Type B pancreatic cell (in vitro differentiated cells): ENCODE data around the gene TMEM156. TPM values are rescaled to one million over a fixed set of nuclear protein-coding genes. Genes with fewer than 3 reads are reported as not detected.
"Not testable (repeated sequence)": the region's sequence is repeated elsewhere in the genome, so short reads cannot be mapped to it uniquely, and the experiment has no call there.

Experiments used
- DNase-seq: peaks from one replicate; pipeline ENCODE4 v3.0.0; 2021; ENCODE audit warnings: mixed read lengths; ENCODE audit not compliant: unreplicated experiment; ENCODE audit errors: extremely low spot score
- H3K27ac Mint-ChIP-seq: 2 replicates; pipeline ENCODE4 v1.8.0; 2021; ENCODE audit warnings: mild to moderate bottlenecking, mixed read lengths
- H3K27me3 Mint-ChIP-seq: 2 replicates; pipeline ENCODE4 v1.8.0; 2021; ENCODE audit warnings: mixed read lengths
- H3K36me3 Mint-ChIP-seq: 2 replicates; pipeline ENCODE4 v1.8.0; 2021; ENCODE audit warnings: mixed read lengths
- H3K4me1 Mint-ChIP-seq: one replicate; pipeline ENCODE4 v1.8.0; 2021; ENCODE audit warnings: mixed read lengths; ENCODE audit not compliant: unreplicated experiment
- H3K4me3 Mint-ChIP-seq: 2 replicates; pipeline ENCODE4 v1.8.0; 2021; ENCODE audit warnings: mild to moderate bottlenecking, mixed read lengths
- H3K9me3 Mint-ChIP-seq: 2 replicates; pipeline ENCODE4 v1.8.0; 2021; ENCODE audit warnings: mixed read lengths
- total RNA-seq: library from RNA; stranded (reverse); gene quantifications from 2 replicates; pipeline ENCODE4 v1.2.1, GENCODE V29; 2021; ENCODE audit warnings: low replicate concordance
- TF ChIP-seq, protein P1 (sequence below): fragments of 200-600 bp; sonication (generic); conservative IDR thresholded peaks from 2 replicates; pipeline ENCODE4 v1.5.0; 2021; ENCODE audit warnings: antibody characterized with exemption, mild to moderate bottlenecking

Gene TMEM156
- total RNA-seq, 1 donor from 2014 or later: not detected

DNA sequence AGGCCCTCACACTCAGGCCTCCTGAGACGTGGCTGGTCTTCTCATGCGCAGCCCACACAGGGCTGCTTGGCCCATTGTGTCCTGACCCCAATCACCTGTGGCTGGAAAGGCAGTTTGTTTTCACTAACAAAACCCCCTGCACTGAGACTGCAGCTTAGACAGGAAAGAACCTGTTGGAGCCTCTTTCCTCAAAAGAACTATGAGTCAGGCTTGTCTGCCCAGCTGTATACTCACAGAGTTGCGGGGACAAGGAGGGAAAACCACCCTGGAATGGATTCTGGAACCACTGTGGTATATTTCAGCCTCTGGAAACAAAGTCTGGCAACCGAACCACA lies 5.2 kb upstream of the TMEM156 start:
- TF ChIP-seq, protein P1, sequence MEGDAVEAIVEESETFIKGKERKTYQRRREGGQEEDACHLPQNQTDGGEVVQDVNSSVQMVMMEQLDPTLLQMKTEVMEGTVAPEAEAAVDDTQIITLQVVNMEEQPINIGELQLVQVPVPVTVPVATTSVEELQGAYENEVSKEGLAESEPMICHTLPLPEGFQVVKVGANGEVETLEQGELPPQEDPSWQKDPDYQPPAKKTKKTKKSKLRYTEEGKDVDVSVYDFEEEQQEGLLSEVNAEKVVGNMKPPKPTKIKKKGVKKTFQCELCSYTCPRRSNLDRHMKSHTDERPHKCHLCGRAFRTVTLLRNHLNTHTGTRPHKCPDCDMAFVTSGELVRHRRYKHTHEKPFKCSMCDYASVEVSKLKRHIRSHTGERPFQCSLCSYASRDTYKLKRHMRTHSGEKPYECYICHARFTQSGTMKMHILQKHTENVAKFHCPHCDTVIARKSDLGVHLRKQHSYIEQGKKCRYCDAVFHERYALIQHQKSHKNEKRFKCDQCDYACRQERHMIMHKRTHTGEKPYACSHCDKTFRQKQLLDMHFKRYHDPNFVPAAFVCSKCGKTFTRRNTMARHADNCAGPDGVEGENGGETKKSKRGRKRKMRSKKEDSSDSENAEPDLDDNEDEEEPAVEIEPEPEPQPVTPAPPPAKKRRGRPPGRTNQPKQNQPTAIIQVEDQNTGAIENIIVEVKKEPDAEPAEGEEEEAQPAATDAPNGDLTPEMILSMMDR: no peak
- peaks cover 18% of the 10 kb centered on the region for H3K4me1 Mint-ChIP-seq
- DNase-seq: no peak
- no peaks in the 10 kb centered on the region for H3K36me3 Mint-ChIP-seq
- no peak overlapping the region for H3K4me3 Mint-ChIP-seq
- H3K27ac Mint-ChIP-seq: peak overlapping the region; percentile 32
- H3K9me3 Mint-ChIP-seq: no peaks in the 10 kb centered on the region
- no peaks in the 10 kb centered on the region for H3K27me3 Mint-ChIP-seq

DNA sequence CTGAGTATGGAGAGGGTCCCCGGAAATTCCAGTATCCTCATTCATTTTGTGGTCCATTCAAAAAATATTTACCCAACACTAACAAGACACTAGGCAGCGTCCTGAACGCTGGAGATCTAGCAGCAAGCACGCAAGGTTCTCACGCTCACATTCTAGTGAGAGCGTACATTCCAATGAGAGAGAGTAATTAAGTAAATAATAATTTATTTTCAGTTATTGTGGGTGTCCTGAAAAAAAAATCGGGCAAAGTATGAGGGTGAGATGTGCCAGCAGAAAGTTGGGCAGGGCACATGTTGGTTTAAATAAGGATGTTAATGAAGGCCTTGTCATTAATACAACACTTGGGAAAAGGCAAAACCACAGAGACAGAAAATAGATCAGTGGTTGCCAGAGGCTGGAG lies 4.0 kb upstream of the TMEM156 start:
- H3K27me3 Mint-ChIP-seq: no peaks in the 10 kb centered on the region
- H3K4me1 Mint-ChIP-seq: peaks cover 13% of the 10 kb centered on the region
- no peaks in the 10 kb centered on the region for H3K36me3 Mint-ChIP-seq
- no peaks in the 10 kb centered on the region for H3K9me3 Mint-ChIP-seq
- no peak overlapping the region for H3K27ac Mint-ChIP-seq
- TF ChIP-seq, protein P1: no peak
- no peak overlapping the region for H3K4me3 Mint-ChIP-seq
- DNase-seq: no peak

DNA sequence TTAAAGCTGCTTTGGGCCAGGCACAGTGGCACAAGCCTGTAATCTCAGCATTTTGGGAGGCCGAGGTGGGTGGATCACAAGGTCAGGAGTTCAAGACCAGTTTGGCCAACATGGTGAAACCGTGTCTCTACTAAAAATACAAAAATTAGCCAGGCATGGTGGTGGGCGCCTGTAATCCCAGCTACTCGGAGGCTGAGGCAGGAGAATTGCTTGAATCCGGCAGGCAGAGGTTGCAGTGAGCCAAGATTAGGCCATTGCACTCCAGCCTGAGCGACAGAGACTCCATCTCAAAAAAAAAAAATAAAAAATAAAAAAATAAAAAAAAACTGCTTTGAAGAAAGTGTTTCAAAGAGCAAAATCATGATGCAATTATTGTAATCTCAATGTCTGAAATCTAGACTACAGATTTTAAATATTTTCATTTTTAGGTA lies 604 bp downstream of the TMEM156 start:
- H3K27ac Mint-ChIP-seq, DNase-seq, H3K9me3 Mint-ChIP-seq, H3K4me1 Mint-ChIP-seq, H3K27me3 Mint-ChIP-seq, H3K4me3 Mint-ChIP-seq, H3K36me3 Mint-ChIP-seq: not testable (repeated sequence)

DNA sequence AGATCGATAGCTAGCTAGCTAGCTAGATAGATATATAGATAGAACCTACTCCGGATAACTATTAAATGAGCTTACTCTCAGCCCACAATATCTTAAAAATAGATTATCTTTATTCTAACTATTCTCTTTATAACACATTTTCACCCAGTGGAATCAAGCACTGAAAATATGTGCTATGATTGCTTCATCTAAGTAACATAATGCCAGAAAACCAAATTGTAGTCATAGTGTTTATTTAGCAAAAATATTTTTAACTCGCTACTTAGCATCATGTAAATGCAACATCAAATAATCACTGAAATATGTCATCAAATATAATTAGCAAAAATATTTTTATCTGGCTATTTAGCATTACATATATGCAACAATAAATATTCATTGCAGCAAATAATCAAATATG lies 1.5 kb downstream of the TMEM156 start:
- H3K4me1 Mint-ChIP-seq: no peaks in the 10 kb centered on the region
- no peaks in the 10 kb centered on the region for H3K36me3 Mint-ChIP-seq
- H3K4me3 Mint-ChIP-seq: no peak overlapping the region
- H3K27ac Mint-ChIP-seq: no peak overlapping the region
- H3K27me3 Mint-ChIP-seq: no peaks in the 10 kb centered on the region
- H3K9me3 Mint-ChIP-seq: no peaks in the 10 kb centered on the region
- DNase-seq: no peak
- TF ChIP-seq, protein P1: no peak

DNA sequence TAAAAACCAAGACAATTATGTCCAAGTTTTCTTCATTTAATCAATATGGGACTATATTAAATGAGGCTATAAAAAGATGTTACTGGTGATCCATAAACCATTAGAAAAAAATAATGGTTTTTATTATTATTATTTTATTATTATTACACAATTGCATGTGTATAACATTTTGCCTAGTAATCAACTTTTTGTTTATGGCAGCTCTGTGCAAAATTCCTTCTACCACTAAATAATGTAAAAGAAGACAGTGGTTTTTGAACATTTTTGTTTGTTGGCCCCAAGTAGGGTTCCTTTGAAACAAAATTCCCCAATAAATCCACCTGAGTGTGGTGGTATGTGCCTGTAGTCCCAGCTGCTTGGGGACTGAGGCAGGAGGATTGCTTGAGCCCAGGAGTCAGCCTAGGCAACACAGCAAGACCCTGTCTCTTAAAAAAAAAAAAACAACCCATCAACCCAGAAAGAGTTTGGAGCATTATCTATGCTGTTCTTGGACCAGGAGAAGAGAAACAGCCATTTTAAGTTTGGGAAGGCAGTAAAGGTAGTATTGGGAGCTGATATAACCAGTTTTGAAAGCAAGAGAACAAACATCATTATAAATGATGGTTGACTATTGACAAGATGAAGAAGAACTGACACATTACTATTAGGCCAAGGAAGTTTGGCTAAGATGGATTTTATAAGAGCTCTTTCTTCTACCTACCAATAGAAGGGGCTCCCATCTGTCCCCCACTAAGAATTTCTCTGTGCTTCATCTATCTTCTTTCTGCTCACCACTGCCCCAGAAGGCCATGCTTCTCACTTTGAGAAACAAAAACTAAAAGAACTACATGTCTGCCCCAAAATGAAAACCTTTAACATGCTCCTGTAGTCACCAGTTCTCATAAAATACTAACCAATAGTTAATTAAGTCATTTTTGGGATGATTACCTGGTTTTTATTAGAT lies 2.2 kb downstream of the TMEM156 start:
- H3K4me1 Mint-ChIP-seq: no peaks in the 10 kb centered on the region
- H3K27me3 Mint-ChIP-seq: no peaks in the 10 kb centered on the region
- no peak overlapping the region for H3K27ac Mint-ChIP-seq
- no peak overlapping the region for H3K4me3 Mint-ChIP-seq
- H3K9me3 Mint-ChIP-seq: no peaks in the 10 kb centered on the region
- H3K36me3 Mint-ChIP-seq: no peaks in the 10 kb centered on the region
- TF ChIP-seq, protein P1: no peak
- no peak for DNase-seq

DNA sequence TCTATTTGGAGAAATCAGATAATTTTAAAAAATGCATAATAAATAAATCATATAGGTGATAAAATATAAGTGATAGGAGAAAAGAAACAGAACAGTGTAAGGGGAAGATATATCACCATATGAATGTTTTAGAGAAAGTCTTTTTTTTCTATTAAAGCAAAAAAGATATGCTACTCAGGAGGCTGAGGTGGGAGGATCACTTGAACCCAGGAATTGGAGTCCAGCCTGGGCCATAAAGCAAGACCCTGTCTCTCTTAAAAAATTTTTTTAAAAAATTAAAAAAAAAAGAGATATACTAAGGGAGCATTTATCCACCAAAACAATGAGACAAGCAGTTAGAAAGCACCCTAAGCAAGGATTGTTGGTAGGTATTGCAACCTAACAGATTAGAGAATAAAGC lies 6.1 kb downstream of the TMEM156 start:
- Mint-ChIP-seq H3K9me3 (no peaks in the 10 kb centered on the region), H3K27me3 (no peaks in the 10 kb centered on the region), H3K4me3 (no peak overlapping the region), H3K36me3 (no peaks in the 10 kb centered on the region), H3K27ac (no peak overlapping the region), H3K4me1 (no peaks in the 10 kb centered on the region)
- DNase-seq: no peak
- TF ChIP-seq, protein P1: no peak
